BE2C (cell line): ENCODE measurements around the gene NFATC1.

Experiments
- DNase-seq: peaks from one replicate; pipeline ENCODE4 v3.0.0-alpha.2; 2020
- H3K27me3 ChIP-seq: fragments of 250-450 bp; sonication (Bioruptor Pico); 2 replicates; pipeline ENCODE4 v1.5.1; 2020; ENCODE audit warnings: mild to moderate bottlenecking
- H3K36me3 ChIP-seq: fragments of 250-450 bp; sonication (Bioruptor Pico); 2 replicates; pipeline ENCODE4 v1.5.1; 2020; ENCODE audit warnings: mild to moderate bottlenecking
- H3K4me1 ChIP-seq: fragments of 250-450 bp; sonication (Bioruptor Pico); 2 replicates; pipeline ENCODE4 v1.5.1; 2020
- H3K4me3 ChIP-seq: 2 replicates; pipeline ENCODE4 v1.5.1; 2011; ENCODE audit warnings: low read depth, low read length
- H3K9me3 ChIP-seq: fragments of 250-450 bp; sonication (Bioruptor Pico); 2 replicates; pipeline ENCODE4 v1.5.1; 2020
- CTCF ChIP-seq: IDR thresholded peaks from 2 replicates; pipeline ENCODE4 v1.5.1; 2012; ENCODE audit warnings: mild to moderate bottlenecking, low read depth, low read length

The NFATC1 gene

GRCh38 chr18:79511671-79512301, 116.1 kb downstream of the NFATC1 start:
- Histone ChIP-seq H3K4me3 (no peak overlapping the region), H3K27me3 (no peaks in the 10 kb centered on the region), H3K36me3 (no peaks in the 10 kb centered on the region), H3K9me3 (no peaks in the 10 kb centered on the region), H3K4me1 (no peaks in the 10 kb centered on the region)
- no peak for DNase-seq
- no peak for TF ChIP-seq CTCF

GRCh38 chr18:79512461-79513380, 117.0 kb downstream of the NFATC1 start:
- no peaks in the 10 kb centered on the region for H3K27me3 ChIP-seq
- H3K9me3 ChIP-seq: no peaks in the 10 kb centered on the region
- H3K4me1 ChIP-seq: no peaks in the 10 kb centered on the region
- TF ChIP-seq CTCF: no peak
- DNase-seq: no peak
- no peaks in the 10 kb centered on the region for H3K36me3 ChIP-seq
- H3K4me3 ChIP-seq: no peak overlapping the region

GRCh38 chr18:79513381-79514081, 117.8 kb downstream of the NFATC1 start:
- no peak for DNase-seq
- no peaks in the 10 kb centered on the region for H3K36me3 ChIP-seq
- H3K4me3 ChIP-seq: no peak overlapping the region
- H3K9me3 ChIP-seq: no peaks in the 10 kb centered on the region
- no peaks in the 10 kb centered on the region for H3K27me3 ChIP-seq
- no peaks in the 10 kb centered on the region for H3K4me1 ChIP-seq
- no peak for TF ChIP-seq CTCF

GRCh38 chr18:79515331-79515730, 119.6 kb downstream of the NFATC1 start:
- Histone ChIP-seq H3K36me3 (no peaks in the 10 kb centered on the region), H3K27me3 (no peaks in the 10 kb centered on the region), H3K4me1 (no peaks in the 10 kb centered on the region), H3K4me3 (no peak overlapping the region), H3K9me3 (no peaks in the 10 kb centered on the region)
- DNase-seq: no peak
- TF ChIP-seq CTCF: no peak

GRCh38 chr18:79515944-79516351, 120.2 kb downstream of the NFATC1 start:
- TF ChIP-seq CTCF: no peak
- H3K27me3 ChIP-seq: no peaks in the 10 kb centered on the region
- no peaks in the 10 kb centered on the region for H3K4me1 ChIP-seq
- H3K4me3 ChIP-seq: no peak overlapping the region
- no peak for DNase-seq
- H3K36me3 ChIP-seq: no peaks in the 10 kb centered on the region
- no peaks in the 10 kb centered on the region for H3K9me3 ChIP-seq
